HFFc6 (cell line): ENCODE results near the gene SNAPC4. TPM values are rescaled to one million over a fixed set of nuclear protein-coding genes. Genes with fewer than 3 reads are reported as not detected.

ENCODE experiments used
- DNase-seq: peaks from one replicate; pipeline ENCODE4 v3.0.0-alpha.2; 2018
- H3K27ac Mint-ChIP-seq: 2 replicates; pipeline ENCODE4 v1.8.0; 2020; ENCODE audit warnings: mild to moderate bottlenecking, mixed read lengths
- H3K27me3 Mint-ChIP-seq: 2 replicates; pipeline ENCODE4 v1.8.0; 2021; ENCODE audit warnings: mild to moderate bottlenecking, moderate library complexity, mixed read lengths; ENCODE audit not compliant: insufficient read depth
- H3K36me3 Mint-ChIP-seq: 2 replicates; pipeline ENCODE4 v1.8.0; 2021; ENCODE audit warnings: low read depth, mixed read lengths
- H3K4me1 Mint-ChIP-seq: 2 replicates; pipeline ENCODE4 v1.8.0; 2020; ENCODE audit warnings: low read depth, mixed read lengths
- H3K4me3 Mint-ChIP-seq: 2 replicates; pipeline ENCODE4 v1.8.0; 2020; ENCODE audit warnings: mild to moderate bottlenecking, moderate library complexity, mixed read lengths
- H3K9me3 Mint-ChIP-seq: 2 replicates; pipeline ENCODE4 v1.8.0; 2020; ENCODE audit warnings: mild to moderate bottlenecking, mixed read lengths
- total RNA-seq, 6 experiments: library from RNA; stranded (reverse); fragmentation: NEBNext Ultra II Directional; extraction: Animal tissue kit (Norgen Biotek cat#: 25700); gene quantifications; 2 replicates in 1 of 6; 3 replicates in 5 of 6; pipeline ENCODE4 v1.2.3, GENCODE V29; 2021
- TF ChIP-seq, protein P1 (sequence below): fragments of 200-600 bp; sonication (generic); IDR thresholded peaks from 2 replicates; pipeline ENCODE4 v1.5.0; 2021; ENCODE audit warnings: antibody characterized with exemption, mild to moderate bottlenecking

The SNAPC4 gene
- total RNA-seq, 6 experiments from 2014 or later: 6.2 to 9.4 (median 6.5) TPM

DNA sequence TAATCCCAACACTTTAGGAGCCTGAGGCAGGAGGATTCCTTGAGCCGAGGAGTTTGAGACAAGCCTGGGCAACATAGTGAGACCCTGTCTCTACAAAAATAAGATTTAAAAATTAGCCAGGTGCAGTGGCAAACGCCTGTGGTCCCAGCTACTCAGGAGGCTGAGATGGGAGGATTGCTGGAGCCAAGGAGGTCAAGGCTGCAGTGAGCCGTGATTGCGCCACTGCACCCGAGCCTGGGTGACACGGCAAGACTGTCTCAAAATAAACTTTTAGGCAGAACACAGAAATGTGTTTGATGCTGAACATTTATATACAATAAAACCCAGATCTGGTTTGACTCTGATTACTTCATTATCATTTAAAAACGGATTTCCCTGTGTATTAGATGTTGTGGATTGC, 5.5 kb upstream of the SNAPC4 start:
- Mint-ChIP-seq H3K4me3 (no peak overlapping the region), H3K36me3 (peaks cover 18% of the 10 kb centered on the region; the same call in 1 of the 2 replicates), H3K4me1 (peaks cover 14% of the 10 kb centered on the region), H3K27ac (no peak overlapping the region), H3K9me3 (no peaks in the 10 kb centered on the region), H3K27me3 (peaks cover 6% of the 10 kb centered on the region)
- TF ChIP-seq, protein P1, sequence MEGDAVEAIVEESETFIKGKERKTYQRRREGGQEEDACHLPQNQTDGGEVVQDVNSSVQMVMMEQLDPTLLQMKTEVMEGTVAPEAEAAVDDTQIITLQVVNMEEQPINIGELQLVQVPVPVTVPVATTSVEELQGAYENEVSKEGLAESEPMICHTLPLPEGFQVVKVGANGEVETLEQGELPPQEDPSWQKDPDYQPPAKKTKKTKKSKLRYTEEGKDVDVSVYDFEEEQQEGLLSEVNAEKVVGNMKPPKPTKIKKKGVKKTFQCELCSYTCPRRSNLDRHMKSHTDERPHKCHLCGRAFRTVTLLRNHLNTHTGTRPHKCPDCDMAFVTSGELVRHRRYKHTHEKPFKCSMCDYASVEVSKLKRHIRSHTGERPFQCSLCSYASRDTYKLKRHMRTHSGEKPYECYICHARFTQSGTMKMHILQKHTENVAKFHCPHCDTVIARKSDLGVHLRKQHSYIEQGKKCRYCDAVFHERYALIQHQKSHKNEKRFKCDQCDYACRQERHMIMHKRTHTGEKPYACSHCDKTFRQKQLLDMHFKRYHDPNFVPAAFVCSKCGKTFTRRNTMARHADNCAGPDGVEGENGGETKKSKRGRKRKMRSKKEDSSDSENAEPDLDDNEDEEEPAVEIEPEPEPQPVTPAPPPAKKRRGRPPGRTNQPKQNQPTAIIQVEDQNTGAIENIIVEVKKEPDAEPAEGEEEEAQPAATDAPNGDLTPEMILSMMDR: no peak
- DNase-seq: no peak

DNA sequence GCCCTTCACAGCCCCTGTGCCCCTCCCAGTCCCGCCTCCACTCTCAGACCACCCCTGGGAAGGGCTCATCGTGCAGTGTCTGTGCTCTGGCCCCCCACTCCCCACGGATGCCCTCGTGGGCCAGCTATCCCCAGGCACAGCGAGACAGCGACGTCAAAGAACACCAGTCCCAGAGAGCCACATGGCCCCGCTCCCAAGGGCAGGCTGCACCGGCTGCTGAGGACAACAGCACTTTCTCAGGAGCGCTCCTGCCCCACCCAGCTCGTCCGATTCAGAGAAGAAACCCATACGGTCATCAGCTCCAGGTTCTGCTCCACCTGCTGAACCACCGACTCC, 4.8 kb upstream of the SNAPC4 start:
- Mint-ChIP-seq H3K4me1 (peaks cover 13% of the 10 kb centered on the region), H3K27me3 (peaks cover 6% of the 10 kb centered on the region), H3K36me3 (peaks cover 18% of the 10 kb centered on the region; the same call in 1 of the 2 replicates), H3K4me3 (no peak overlapping the region), H3K27ac (no peak overlapping the region), H3K9me3 (no peaks in the 10 kb centered on the region)
- TF ChIP-seq, protein P1: no peak
- DNase-seq: no peak

DNA sequence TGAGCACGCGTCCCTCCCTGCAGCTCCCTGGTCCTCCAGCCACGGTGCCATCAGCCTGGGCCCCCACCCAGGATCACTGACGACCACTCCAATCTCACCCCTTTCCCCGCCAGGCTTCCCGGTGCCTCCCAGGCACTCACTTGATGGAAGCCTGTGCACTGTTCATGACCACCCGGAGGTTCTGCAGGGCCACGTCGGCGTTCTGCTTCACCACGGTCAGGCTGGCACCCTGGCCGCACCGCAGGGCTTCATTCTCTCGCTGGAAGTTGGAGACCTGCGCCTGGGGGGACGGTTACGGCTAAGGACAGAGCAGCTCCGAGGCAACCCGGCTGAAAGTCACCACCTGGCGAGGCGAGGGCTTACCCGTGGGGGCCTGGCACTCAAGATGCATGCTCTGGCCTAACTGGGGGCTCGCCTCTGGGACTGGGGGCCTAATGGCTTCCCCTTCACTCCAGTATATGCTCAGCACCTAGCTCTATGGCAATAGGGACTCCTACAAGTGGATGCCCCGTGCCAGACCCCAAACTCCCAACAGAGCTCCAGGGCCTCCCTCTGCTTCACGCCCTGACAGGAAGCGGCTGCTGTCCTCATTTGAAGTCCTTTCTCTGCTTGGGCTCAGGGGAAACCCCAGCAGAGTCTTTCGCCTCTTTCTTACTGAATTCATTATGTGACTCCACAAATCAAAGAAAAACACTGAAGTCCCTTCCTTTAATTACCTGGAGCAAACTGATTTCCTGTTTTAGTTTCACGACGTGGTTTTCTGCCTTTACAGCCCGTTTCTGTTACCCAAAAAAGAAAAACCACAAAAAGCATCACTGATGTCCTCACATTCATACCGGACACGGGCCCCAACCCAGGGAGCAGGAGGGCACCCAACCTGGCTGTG, 4.2 kb upstream of the SNAPC4 start:
- no peaks in the 10 kb centered on the region for H3K9me3 Mint-ChIP-seq
- TF ChIP-seq, protein P1: no peak
- H3K36me3 Mint-ChIP-seq: peaks cover 18% of the 10 kb centered on the region; the same call in 1 of the 2 replicates
- H3K4me3 Mint-ChIP-seq: no peak overlapping the region
- no peak overlapping the region for H3K27ac Mint-ChIP-seq
- H3K4me1 Mint-ChIP-seq: peaks cover 9% of the 10 kb centered on the region
- no peak for DNase-seq
- peaks cover 6% of the 10 kb centered on the region for H3K27me3 Mint-ChIP-seq

DNA sequence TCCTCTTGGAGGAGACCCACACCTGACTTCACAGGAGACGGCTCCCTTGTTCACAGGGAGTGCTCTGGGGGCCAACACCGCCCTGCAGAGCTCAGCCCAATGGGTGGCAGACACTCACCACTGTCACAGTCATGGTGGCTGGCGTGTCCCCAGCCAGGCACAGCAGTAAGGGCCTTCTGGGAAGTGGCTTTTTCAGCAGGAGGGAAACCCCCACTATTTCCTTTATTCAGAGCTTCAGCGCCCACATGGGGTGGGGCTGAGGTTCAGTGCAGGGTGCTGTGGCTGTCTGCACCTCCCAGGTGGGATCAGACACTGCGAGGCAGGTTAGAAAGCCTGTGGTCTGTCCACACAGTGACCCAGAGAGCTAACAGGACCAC, 3.6 kb upstream of the SNAPC4 start:
- no peak for DNase-seq
- Mint-ChIP-seq H3K9me3 (no peaks in the 10 kb centered on the region), H3K36me3 (peaks cover 13% of the 10 kb centered on the region; the same call in 1 of the 2 replicates), H3K27me3 (peaks cover 6% of the 10 kb centered on the region), H3K4me1 (peaks cover 9% of the 10 kb centered on the region), H3K4me3 (no peak overlapping the region), H3K27ac (no peak overlapping the region)
- TF ChIP-seq, protein P1: no peak

DNA sequence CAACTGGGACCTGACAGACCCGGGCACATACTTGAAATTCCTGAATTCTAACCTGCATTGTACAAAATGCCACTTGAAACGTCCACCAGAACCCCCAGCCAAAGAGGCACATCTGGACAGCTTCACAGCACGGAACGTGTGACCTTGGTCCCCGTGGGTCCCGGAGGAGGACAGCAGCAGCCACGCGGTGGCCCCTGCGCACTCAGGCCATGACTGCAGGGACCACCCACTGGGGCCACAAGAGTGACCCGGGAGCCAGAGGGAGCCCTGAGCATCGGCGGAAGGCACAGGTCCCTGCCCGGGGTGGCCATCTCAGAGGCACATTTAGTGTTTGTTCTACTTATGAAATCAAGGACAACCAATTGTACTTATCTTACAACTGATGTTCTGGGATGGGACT, 2.1 kb upstream of the SNAPC4 start:
- Mint-ChIP-seq H3K36me3 (peaks cover 13% of the 10 kb centered on the region; the same call in 1 of the 2 replicates), H3K9me3 (no peaks in the 10 kb centered on the region)

More for the DNA sequence above, 2.1 kb upstream of the SNAPC4 start:
- no peak for DNase-seq
- TF ChIP-seq, protein P1: no peak
- H3K27ac Mint-ChIP-seq: peak overlapping the region; percentile 69; the same call in 1 of the 2 replicates
- H3K4me1 Mint-ChIP-seq: peaks cover 14% of the 10 kb centered on the region
- H3K4me3 Mint-ChIP-seq: no peak overlapping the region
- peaks cover 4% of the 10 kb centered on the region for H3K27me3 Mint-ChIP-seq
